Thoracic aorta (tissue), 2 donors: ENCODE measurements around the gene ATP1B2. TPM values are rescaled to one million over a fixed set of nuclear protein-coding genes. Genes with fewer than 3 reads are reported as not detected.
A peak's percentile ranks its signal among the peaks of the same experiment; 100 is the strongest.

Experiments used
- ATAC-seq: fragments of 150-250 bp; one replicate; pipeline ENCODE4 v1.8.0; 2017; ENCODE audit warnings: low read depth; ENCODE audit not compliant: insufficient number of reproducible peaks, low FRiP score
- DNase-seq: peaks from one replicate; pipeline ENCODE4 v3.0.0-alpha.2; 2020; ENCODE audit warnings: low spot score
- H3K27ac ChIP-seq, 2 donors: fragments of 200-600 bp; sonication (generic); 1 replicate in 1 of 2; 2 replicates in 1 of 2; pipeline ENCODE4 v1.5.1; 2016; ENCODE audit warnings: mild to moderate bottlenecking in 2 of 2, moderate library complexity in 2 of 2
- H3K27me3 ChIP-seq: fragments of 200-600 bp; sonication (generic); replicated peaks from 2 replicates; pipeline ENCODE4 v1.6.0; 2016; ENCODE audit warnings: mild to moderate bottlenecking; ENCODE audit not compliant: insufficient read depth
- H3K36me3 ChIP-seq: fragments of 200-600 bp; sonication (generic); one replicate; pipeline ENCODE4 v1.5.1; 2016
- H3K4me1 ChIP-seq, 2 donors: fragments of 200-600 bp; sonication (generic); 1 replicate in 1 of 2; 2 replicates in 1 of 2; pipeline versions ENCODE4 v1.5.1 to v1.6.0; 2016; ENCODE audit warnings: low read depth in 2 of 2, mild to moderate bottlenecking in 1 of 2; ENCODE audit not compliant: control insufficient read depth in 1 of 2
- H3K4me3 ChIP-seq: fragments of 200-600 bp; sonication (generic); 2 replicates; pipeline ENCODE4 v1.5.1; 2016; ENCODE audit warnings: mild to moderate bottlenecking
- H3K9me3 ChIP-seq: fragments of 200-600 bp; sonication (generic); 2 replicates; pipeline ENCODE4 v1.5.1; 2016
- total RNA-seq, 2 donors: library from RNA; depleted of rRNA; stranded (reverse); fragments of >200 nt; gene quantifications; one replicate each; pipeline versions ENCODE4 v1.1.0 to v1.2.3, GENCODE V29; 2016
- TF ChIP-seq, protein P1 (sequence below): fragments of 200-600 bp; sonication (generic); IDR thresholded peaks from one replicate; pipeline ENCODE4 v1.5.1; 2019; ENCODE audit warnings: antibody characterized with exemption

The ATP1B2 gene
- total RNA-seq, 2 donors from 2014 or later: 1.1 to 1.4 TPM

DNA sequence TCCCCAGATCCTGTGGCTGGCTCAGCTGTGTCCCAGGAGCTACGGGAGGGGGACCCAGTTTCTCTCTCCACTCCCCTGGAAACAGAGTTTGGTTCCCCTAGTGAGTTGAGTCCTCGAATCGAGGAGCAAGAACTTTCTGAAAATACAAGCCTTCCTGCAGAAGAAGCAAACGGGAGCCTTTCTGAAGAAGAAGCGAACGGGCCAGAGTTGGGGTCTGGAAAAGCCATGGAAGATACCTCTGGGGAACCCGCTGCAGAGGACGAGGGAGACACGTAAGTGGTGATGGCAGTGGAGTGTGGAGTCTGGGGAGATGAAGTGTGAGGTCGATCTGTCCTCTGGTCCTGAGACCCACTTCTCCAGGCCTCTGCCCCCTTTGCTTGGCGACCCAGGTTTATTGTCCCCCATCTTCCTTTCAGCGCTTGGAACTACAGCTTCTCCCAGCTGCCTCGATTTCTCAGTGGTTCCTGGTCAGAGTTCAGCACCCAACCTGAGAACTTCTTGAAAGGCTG, 38.1 kb downstream of the ATP1B2 start:
- H3K27ac ChIP-seq: peak overlapping the region; percentile 29 to 54
- no peak for ATAC-seq
- H3K9me3 ChIP-seq: no peaks in the 10 kb centered on the region
- DNase-seq: no peak
- H3K27me3 ChIP-seq: no peaks in the 10 kb centered on the region
- H3K4me3 ChIP-seq: peak overlapping the region; percentile 88
- TF ChIP-seq, protein P1, sequence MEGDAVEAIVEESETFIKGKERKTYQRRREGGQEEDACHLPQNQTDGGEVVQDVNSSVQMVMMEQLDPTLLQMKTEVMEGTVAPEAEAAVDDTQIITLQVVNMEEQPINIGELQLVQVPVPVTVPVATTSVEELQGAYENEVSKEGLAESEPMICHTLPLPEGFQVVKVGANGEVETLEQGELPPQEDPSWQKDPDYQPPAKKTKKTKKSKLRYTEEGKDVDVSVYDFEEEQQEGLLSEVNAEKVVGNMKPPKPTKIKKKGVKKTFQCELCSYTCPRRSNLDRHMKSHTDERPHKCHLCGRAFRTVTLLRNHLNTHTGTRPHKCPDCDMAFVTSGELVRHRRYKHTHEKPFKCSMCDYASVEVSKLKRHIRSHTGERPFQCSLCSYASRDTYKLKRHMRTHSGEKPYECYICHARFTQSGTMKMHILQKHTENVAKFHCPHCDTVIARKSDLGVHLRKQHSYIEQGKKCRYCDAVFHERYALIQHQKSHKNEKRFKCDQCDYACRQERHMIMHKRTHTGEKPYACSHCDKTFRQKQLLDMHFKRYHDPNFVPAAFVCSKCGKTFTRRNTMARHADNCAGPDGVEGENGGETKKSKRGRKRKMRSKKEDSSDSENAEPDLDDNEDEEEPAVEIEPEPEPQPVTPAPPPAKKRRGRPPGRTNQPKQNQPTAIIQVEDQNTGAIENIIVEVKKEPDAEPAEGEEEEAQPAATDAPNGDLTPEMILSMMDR: no peak
- H3K36me3 ChIP-seq: no peaks in the 10 kb centered on the region
- peaks cover 14 to 23% of the 10 kb centered on the region in 2 donors for H3K4me1 ChIP-seq

DNA sequence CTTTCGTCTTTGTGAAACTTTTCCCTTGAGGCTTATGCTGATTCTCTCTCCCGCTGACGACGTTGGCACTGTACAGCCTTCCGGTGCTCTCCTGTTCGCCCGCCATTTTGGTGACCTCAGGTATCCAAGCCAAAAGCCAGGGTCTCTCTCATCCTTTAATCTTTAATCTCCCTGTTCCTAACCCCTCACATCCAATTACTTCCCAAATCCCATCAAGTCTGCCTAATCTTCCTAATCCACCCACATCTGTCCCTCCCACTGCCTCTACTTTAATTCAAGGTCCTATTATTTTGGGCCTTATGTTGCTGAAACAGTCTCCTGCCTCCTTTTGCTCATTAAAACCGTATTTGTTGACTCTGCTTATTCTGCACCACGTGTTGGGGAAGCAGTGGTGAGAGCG, 44.9 kb downstream of the ATP1B2 start:
- no peak for DNase-seq
- TF ChIP-seq, protein P1: no peak
- Histone ChIP-seq H3K27ac (no peak overlapping the region), H3K36me3 (no peaks in the 10 kb centered on the region), H3K9me3 (no peaks in the 10 kb centered on the region), H3K4me1 (no peaks in the 10 kb centered on the region), H3K4me3 (no peak overlapping the region), H3K27me3 (no peaks in the 10 kb centered on the region)
- no peak for ATAC-seq

DNA sequence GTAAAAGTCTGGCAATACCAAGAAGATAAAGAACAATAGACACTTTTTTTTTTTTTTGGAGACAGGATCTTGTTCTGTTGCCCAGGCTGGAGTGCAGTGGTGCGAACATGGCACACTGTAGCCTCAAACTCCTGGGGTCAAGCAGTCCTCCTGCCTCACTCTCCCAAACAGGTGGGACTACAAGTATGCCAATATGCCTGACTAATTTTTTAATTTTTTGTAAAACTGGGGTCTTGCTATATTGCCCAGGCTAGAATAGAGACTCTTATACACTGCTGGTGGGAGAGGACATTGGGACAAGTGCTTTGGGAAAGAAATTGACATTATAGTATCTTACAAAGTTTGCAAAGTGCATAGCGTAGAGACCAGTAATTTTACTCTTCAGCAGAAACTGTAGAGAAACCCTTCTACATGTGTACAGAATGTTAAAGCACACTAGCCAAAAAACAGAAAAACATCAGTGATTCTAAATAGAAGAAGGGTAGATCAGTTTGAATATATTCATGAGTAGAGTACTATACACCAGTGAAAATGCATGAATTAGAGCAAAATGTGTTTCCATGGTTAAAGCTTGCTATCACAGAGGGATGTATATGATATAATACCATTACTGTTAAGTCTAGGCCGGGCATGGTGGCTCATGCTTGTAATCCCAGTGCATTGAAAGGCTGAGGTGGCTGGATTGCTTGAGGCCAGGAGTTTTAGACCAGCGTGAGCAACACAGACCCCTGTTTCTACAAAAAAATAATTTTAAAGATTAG, 47.3 kb downstream of the ATP1B2 start:
- no peaks in the 10 kb centered on the region for H3K27me3 ChIP-seq
- H3K9me3 ChIP-seq: no peaks in the 10 kb centered on the region
- H3K4me1 ChIP-seq: no peaks in the 10 kb centered on the region
- no peak overlapping the region for H3K4me3 ChIP-seq
- TF ChIP-seq, protein P1: no peak
- DNase-seq (no peak), ATAC-seq (no peak)
- H3K27ac ChIP-seq: no peak overlapping the region
- H3K36me3 ChIP-seq: peaks cover 5% of the 10 kb centered on the region

DNA sequence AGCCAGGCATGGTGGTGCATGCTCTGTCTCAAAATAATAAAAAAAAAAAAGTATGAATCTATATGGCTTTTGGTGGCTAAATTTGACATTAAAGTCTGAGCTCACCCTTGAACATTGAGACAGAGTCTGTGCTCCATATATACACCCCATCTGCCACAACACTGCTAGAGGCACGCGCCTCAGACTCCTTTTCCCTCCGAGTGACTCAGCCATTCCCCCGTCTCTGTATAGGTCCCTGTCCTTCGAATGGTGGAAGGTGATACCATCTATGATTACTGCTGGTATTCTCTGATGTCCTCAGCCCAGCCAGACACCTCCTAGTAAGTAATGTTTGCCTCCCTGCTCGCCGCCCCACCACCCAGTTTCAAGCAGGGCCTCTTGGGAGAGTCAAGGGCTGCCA, 49.8 kb downstream of the ATP1B2 start:
- Histone ChIP-seq H3K4me1 (peaks cover 7 to 15% of the 10 kb centered on the region in 2 donors), H3K9me3 (no peaks in the 10 kb centered on the region), H3K36me3 (peaks cover 5% of the 10 kb centered on the region), H3K4me3 (no peak overlapping the region), H3K27me3 (peaks cover 8% of the 10 kb centered on the region), H3K27ac (no peak overlapping the region)
- DNase-seq (no peak), ATAC-seq (no peak)
- TF ChIP-seq, protein P1: no peak

DNA sequence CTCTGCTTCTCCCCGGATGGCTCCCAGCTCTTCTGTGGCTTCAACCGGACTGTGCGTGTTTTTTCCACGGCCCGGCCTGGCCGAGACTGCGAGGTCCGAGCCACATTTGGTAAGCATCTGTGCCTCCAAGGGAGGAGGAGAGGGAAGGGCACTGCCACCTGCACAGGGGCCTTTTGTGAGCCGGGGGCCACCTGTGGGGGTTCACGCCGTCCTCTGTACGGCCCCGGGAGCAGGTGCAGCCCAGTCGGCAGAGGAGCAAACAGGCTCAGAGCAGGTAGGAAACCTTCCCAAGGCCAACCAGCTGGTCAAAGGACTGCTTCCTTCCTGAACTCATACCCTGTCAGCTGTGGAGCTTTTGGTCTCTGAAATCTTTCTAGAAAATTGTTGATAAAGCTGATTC, 51.0 kb downstream of the ATP1B2 start:
- H3K9me3 ChIP-seq: no peaks in the 10 kb centered on the region
- H3K27me3 ChIP-seq: peaks cover 8% of the 10 kb centered on the region
- H3K36me3 ChIP-seq: peaks cover 5% of the 10 kb centered on the region
- DNase-seq (no peak), ATAC-seq (no peak)
- peaks cover 7 to 15% of the 10 kb centered on the region in 2 donors for H3K4me1 ChIP-seq
- H3K27ac ChIP-seq: no peak overlapping the region
- no peak overlapping the region for H3K4me3 ChIP-seq
- TF ChIP-seq, protein P1: no peak
